ENCODE results near the gene TBX18.

The TBX18 gene

GRCh38 chr6:84773133-84773430, 8.7 kb upstream of the TBX18 start:
- FAIRE-seq (no peak), DNase-seq (ENCODE audit: low spot score) (no peak)

- FAIRE-seq: no peak
- DNase-seq (ENCODE audit: low spot score): no peak
Observed at GRCh38 chr6:84772428-84773132, 8.2 kb upstream of the TBX18 start.

GRCh38 chr6:84771756-84772356, 7.5 kb upstream of the TBX18 start:
- FAIRE-seq: no peak
- DNase-seq (ENCODE audit: low spot score): no peak

- FAIRE-seq (no peak), DNase-seq (ENCODE audit: low spot score) (no peak)
Observed at GRCh38 chr6:84771125-84771755, 6.8 kb upstream of the TBX18 start.

GRCh38 chr6:84770521-84770920, 6.1 kb upstream of the TBX18 start:
- FAIRE-seq (no peak), DNase-seq (ENCODE audit: low spot score) (no peak)

GRCh38 chr6:84769306-84769705, 4.9 kb upstream of the TBX18 start:
- FAIRE-seq (no peak), DNase-seq (ENCODE audit: low spot score) (no peak)

GRCh38 chr6:84768442-84769174, 4.2 kb upstream of the TBX18 start:
- DNase-seq (ENCODE audit: low spot score): no peak
- FAIRE-seq: no peak

- DNase-seq (ENCODE audit: low spot score): no peak
- FAIRE-seq: no peak
Observed at GRCh38 chr6:84767526-84768201, 3.3 kb upstream of the TBX18 start.

GRCh38 chr6:84766799-84767525, 2.6 kb upstream of the TBX18 start:
- FAIRE-seq (no peak), DNase-seq (ENCODE audit: low spot score) (no peak)

- FAIRE-seq (no peak), DNase-seq (ENCODE audit: low spot score) (no peak)
Observed at GRCh38 chr6:84766118-84766798, 1.9 kb upstream of the TBX18 start.

GRCh38 chr6:84763886-84764331, 489 bp downstream of the TBX18 start:
- peak; percentile 18 for DNase-seq (ENCODE audit: low spot score)
- no peak for FAIRE-seq

- DNase-seq (ENCODE audit: low spot score) (peak; percentile 67), FAIRE-seq (no peak)
Observed at GRCh38 chr6:84763003-84763885, 1.2 kb downstream of the TBX18 start.

- DNase-seq (ENCODE audit: low spot score): peak; percentile 32
- FAIRE-seq: no peak
Observed at GRCh38 chr6:84762220-84763002, 2.0 kb downstream of the TBX18 start.

- DNase-seq (ENCODE audit: low spot score): no peak
- no peak for FAIRE-seq
Observed at GRCh38 chr6:84758486-84758885, 5.9 kb downstream of the TBX18 start.

GRCh38 chr6:84756877-84757276, 7.5 kb downstream of the TBX18 start:
- FAIRE-seq: no peak
- no peak for DNase-seq (ENCODE audit: low spot score)

- FAIRE-seq (no peak), DNase-seq (ENCODE audit: low spot score) (no peak)
Observed at GRCh38 chr6:84756466-84756865, 7.9 kb downstream of the TBX18 start.

GRCh38 chr6:84753173-84753572, 11.2 kb downstream of the TBX18 start:
- no peak for DNase-seq (ENCODE audit: low spot score)
- no peak for FAIRE-seq

GRCh38 chr6:84752118-84752850, 12.1 kb downstream of the TBX18 start:
- DNase-seq (ENCODE audit: low spot score) (no peak), FAIRE-seq (no peak)

Measured in urothelium cell line (cell line).